NCI-H226 (cell line): Measurements from ENCODE around the gene ZBTB16.

Experiments used
- DNase-seq: peaks from one replicate; pipeline ENCODE4 v3.0.0-alpha.2; 2015

The ZBTB16 gene

DNA sequence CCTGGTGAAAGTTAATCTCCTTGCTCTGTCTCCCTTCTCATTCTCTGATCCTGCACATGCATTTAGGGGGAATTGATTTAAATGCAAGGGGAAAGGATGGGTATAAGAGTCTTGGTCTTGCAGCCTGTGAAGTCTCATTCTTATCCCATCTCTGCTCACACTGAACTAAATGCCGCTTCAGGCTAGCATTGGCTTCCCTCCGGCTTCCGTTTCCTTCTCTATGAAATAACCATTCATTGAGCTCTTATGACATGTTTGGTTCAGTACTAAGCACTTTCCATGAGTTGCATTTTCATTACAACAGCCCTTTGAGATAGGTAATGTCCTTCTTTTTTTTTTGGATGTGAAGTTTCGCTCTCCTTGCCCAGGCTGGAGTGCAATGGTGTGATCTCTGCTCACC, 5.6 kb downstream of the ZBTB16 start:
- DNase-seq: no peak

DNA sequence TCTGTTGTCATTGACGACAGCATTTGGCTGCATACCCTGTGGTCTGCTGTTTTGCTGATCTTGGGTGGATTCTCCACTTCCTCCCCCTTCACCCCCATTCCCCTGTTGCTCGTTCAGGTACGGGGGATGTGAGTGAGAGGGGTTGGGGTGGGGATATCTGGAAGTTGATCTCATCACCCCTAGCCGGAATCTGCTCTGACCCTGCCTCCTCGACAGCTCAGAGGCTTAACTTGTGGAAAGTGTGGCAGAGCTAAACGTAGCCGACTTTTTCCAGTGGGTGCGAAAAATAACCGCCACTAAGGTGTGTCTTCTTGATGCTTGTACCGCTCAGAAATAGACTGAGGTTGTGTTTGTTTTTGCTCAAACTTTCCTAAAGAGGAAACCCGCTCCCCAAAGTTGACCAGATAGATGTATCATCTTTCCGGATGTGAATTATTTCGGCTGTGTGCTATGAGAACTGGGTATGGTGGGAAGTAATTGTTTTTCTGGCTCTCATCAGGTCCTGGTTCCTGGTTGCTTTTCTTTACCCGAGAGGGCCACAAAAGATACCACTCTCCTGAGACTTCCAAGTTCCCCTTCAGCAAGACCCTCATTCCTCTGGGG, 6.6 kb downstream of the ZBTB16 start:
- no peak for DNase-seq

DNA sequence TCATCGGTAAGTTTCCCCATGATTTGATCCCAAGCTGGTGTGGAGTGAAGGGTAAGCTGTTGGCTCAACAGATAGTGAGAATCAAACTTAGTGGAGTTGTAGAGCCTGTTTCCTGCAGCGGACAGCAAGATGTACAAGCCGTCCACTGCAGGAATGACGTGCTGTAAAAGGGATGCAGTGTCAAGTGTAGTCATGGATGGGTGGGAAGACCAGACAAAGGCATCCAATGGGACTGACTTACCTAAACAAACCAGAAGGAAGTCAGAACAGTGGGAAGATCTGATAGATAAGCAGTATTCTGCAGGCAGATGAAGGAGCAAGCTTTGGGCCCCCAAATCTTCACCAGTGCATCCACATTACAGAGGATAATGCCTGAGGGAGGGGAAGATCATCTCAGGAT, 8.8 kb downstream of the ZBTB16 start:
- no peak for DNase-seq

- no peak for DNase-seq
Observed at GRCh38 chr11:114070464-114071139, 11.1 kb downstream of the ZBTB16 start.

- DNase-seq: no peak
Observed at GRCh38 chr11:114073007-114073827, 13.7 kb downstream of the ZBTB16 start.

GRCh38 chr11:114073828-114074381, 14.4 kb downstream of the ZBTB16 start:
- DNase-seq: no peak

- no peak for DNase-seq
Observed at GRCh38 chr11:114074546-114075343, 15.2 kb downstream of the ZBTB16 start.

DNA sequence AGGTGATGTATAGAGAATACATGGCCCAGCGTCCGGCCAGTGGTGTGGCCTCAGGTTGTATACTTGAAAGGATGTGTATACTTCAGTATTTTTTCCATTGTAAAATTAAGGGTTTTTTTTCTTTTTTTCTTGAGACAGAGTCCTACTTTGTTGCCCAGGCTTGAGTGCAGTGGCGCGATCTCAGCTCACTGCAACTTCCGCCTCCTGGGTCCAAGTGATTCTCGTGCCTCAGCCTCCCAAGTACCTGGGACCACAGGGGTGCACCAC, 15.8 kb downstream of the ZBTB16 start:
- DNase-seq: no peak

DNA sequence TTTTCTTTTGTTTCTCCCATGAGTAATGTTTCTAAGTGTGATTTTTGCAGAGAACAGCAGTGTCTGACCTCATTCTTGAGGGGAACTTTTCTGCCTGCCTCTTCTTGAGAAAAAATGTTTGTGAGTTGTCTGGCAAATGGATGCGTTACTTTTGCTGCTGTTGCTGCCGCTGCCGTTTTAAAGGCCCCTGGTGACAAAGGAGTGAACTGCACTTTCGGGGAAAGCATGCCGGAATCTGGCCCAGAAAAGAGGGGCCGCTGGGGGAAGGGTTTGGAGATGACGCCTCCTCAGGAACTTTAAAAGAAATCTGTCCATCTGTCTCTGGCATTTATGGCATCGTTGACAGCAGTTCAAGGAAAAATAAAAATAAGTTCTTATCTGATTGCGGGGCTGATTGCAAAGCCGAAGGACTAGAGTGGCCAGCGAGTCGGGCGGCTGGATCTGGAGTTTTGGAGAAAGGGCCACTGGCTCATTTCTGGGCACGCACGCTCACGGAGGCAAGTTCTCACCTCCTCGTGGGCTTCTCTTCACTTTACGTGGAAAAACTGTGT, 16.5 kb downstream of the ZBTB16 start:
- DNase-seq: no peak

GRCh38 chr11:114076921-114077331, 17.4 kb downstream of the ZBTB16 start:
- DNase-seq: no peak

DNA sequence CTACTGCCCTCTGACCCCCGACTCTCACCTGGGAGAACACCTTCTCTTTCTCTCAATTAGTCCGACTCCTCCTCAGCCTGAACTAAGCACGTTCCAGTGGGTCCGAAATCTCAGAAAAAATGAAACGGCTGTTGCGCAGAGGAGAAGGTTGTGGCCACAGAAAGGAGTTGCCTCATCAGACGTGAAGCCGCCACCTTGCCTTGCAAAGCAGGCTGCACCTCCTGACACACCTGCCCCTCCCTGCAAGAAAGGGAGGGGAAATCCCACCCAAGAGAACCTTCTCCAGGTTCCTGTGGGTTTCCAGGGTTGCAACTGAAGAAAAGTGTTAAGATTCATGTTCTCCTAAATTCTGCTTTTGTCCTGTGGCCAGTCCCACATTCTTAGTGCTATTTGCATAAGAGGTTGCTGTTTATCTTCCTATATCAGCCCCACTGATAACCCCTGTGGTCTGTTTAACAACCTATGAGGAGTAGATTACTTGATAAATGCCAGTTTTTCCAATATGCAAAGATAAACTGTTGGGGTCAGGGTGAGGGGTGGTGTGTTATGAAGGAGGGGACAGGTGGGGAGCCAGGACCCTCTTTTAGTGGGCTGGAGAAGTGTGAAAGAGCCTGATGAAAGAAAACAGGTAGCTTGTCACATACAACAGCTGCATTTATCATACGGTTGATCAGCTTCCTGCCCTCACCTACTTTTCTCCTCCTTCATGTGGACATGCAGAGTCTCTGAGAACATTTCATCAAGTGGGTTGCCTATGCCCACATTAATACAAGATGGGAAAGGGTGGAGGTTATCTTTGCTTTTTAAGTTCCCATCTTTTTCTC, 18.2 kb downstream of the ZBTB16 start:
- no peak for DNase-seq

- DNase-seq: no peak
Observed at GRCh38 chr11:114078423-114078822, 18.9 kb downstream of the ZBTB16 start.

DNA sequence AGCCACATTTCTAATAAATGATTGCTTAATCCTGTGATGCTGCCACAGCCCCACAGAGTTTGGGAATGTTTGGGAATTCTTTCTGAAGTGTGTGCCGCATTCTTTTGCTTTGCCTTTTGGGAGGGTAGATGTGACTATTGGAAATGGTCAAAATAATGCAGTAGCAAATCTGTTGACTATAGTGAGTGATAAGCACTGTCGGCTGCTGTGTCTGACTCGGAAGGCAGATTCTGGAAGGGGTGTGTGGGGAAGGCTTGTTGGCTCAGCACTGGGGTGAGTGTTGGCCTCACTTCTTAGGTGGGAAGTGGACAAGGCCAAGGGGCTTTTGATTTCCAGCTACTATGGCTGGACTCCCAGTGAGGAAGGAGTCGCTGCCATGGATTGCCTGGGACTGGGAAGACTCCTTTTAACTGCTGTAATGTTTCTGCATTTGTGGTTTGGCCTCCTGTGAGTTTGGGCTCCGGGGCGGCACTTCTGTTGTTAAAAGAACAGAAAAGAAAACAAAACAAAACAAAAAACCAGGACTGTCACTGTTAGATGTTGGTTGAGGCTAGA, 20.1 kb downstream of the ZBTB16 start:
- DNase-seq: no peak

- DNase-seq: no peak
Observed at GRCh38 chr11:114080219-114080618, 20.7 kb downstream of the ZBTB16 start.

DNA sequence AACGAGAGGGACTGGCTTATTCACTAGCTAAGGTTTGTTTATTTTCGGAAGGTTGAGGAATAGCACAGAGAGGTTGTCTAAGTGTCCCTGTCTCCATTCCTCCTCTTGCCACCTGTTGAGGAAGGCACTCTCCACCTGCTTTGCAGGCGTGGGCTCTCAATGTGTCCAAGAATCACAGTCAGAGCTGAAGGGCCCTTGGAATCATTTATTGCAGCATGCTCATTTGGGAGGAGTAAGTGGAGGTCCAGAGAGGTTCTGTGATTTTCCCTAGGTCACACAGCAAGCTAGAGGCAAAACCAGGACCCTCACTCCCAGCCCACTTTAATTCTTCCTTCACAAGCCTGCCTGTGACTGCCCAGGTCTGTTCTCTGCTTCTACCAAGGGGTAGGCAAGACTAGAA, 21.3 kb downstream of the ZBTB16 start:
- DNase-seq: no peak

- DNase-seq: no peak
Observed at GRCh38 chr11:114081641-114082414, 22.3 kb downstream of the ZBTB16 start.

GRCh38 chr11:114082415-114082748, 22.9 kb downstream of the ZBTB16 start:
- no peak for DNase-seq

GRCh38 chr11:114082767-114083181, 23.3 kb downstream of the ZBTB16 start:
- no peak for DNase-seq

GRCh38 chr11:114083391-114084252, 24.1 kb downstream of the ZBTB16 start:
- no peak for DNase-seq

GRCh38 chr11:114084414-114084813, 24.9 kb downstream of the ZBTB16 start:
- no peak for DNase-seq
